Stimulated activated CD8-positive, alpha-beta memory T cell treated with anti-CD3 and anti-CD28 coated beads, Interleukin-4, amount 100 ng/mL, for 24 hours (primary cell): ENCODE results near the gene UQCC5.

Experiments used
- DNase-seq: peaks from one replicate; pipeline ENCODE4 v3.0.0-alpha.2; 2020; ENCODE audit warnings: low read depth

The UQCC5 gene

DNA sequence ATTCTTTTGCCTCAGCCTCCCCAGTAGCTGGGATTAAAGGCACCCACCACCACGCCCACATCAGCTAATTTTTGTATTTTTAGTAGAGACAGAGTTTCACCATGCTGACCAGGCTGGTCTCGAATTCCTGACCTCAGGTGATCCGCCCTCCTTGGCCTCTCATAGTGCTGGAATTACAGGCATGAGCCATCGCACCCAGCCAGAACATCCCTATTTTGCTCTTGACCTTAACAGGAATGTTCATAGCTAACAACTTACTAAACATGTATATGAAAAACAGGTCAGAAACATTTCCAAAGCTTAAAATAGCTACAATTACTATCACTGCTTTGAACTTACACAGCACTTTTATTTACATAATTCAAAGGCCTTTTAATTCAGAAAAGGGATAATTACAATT lies 33.7 kb downstream of the UQCC5 start:
- DNase-seq = no peak

GRCh38 chr3:52572221-52572620 lies 35.8 kb downstream of the UQCC5 start:
- no peak for DNase-seq

DNA sequence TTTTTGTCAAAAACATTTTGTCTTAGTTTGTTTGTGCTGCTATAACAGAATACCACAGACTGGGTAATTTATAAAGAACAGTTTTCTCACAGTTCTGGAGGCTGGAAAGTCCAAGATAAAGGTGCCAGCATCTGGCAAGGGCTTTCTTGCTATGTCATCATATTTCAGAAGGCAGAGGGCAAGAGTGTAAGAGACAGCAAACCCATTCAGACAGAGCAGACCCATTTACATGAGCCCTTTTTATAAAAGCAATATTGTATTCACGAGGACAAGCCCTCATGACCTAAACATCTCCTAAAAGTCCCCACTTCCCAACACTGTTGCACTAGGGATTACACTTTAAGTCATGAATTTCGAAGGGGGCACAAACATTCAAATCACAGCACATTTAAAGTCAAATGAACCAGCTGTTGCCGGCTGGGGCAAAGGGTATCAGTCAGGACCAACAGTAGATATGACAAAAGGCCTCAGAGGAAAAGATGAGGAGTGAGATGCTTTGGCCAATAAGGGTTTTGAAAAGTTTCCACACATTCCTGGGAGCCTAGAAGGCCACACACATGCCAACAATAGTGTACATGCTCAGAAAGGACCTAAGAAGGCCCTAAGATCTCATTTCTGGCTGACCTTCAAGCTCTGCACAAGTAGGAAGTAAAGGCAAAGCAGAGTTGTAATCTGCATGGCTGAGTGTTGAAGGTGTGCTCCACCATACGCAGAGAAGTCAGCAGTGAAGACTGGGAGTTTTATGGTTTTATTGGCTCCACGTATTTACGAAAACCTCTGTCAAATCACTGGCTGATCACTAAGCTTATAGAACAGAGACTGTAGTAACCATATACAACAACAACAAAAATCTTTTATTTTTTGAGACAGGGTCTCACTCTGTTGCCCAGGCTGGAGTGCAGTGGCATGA lies 37.9 kb downstream of the UQCC5 start:
- DNase-seq = no peak
